ENCODE data around the gene MTHFD1L. TPM values are rescaled to one million over a fixed set of nuclear protein-coding genes. Genes with fewer than 3 reads are reported as not detected.

The MTHFD1L gene
- total and polyA plus RNA-seq, 2 of the 8 experiments (the other 6 are each of a cell fraction or from before 2014, with no cell fraction given): 29.2 to 105 TPM

DNA sequence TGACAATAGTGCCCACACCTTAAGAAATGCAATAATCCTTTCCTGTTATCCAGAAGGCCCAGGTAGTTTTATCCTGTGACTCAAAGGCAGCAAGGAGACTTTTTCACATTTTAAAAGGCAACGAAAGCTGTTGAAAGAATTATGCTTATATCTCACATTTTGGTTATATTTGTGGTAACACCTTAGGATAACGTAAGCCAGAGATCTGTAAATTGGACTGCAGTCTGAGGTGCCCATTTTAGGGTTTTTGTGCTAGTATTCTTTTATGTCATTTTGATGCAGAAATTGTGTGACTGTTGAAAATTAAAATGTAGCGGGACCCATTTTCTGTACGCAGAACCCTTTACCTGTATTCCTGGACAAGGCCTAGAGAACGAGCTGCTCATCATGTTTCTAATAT, 24.3 kb upstream of the MTHFD1L start:
- no peak overlapping the region for H3K4me3 ChIP-seq (ENCODE audit: extremely low read depth in 1 of 4, insufficient read depth in 2 of 4, low read depth in 3 of 4, low read length in 4 of 4)
- POLR2A ChIA-PET (ENCODE audit: partially characterized antibody): interaction anchor here (1.0 kb wide), 1 partner anchor 25 kb away, joined by 3 read pairs; no protein-coding TSS in a partner anchor

More for the DNA sequence above, 24.3 kb upstream of the MTHFD1L start:
- no peak overlapping the region for H4K91ac ChIP-seq (replicated peaks; ENCODE audit: insufficient read length, low read length)
- no peaks in the 10 kb centered on the region for H3K23me2 ChIP-seq (ENCODE audit: low read depth, low read length)
- no peak overlapping the region for H3K4me2 ChIP-seq (ENCODE audit: insufficient read depth in 1 of 2, low read depth in 2 of 2, low read length in 2 of 2)
- no peak overlapping the region for H4K5ac ChIP-seq (ENCODE audit: insufficient read length, low read depth, low read length)
- no peaks in the 10 kb centered on the region for H3K27me3 ChIP-seq (replicated peaks in 1 of 4; ENCODE audit: control insufficient read depth in 3 of 4, extremely low read depth in 1 of 4, insufficient read depth in 3 of 4, low read length in 3 of 4)
- DNase-seq (ENCODE audit: low read depth in 1 of 2, low spot score in 2 of 2): no peak
- H3K79me2 ChIP-seq (ENCODE audit: control insufficient read depth in 1 of 2, insufficient read depth in 2 of 2, low read length in 2 of 2): no peaks in the 10 kb centered on the region
- no peaks in the 10 kb centered on the region for H4K20me1 ChIP-seq (replicated peaks in 1 of 2; ENCODE audit: control insufficient read depth in 1 of 2, insufficient read depth in 2 of 2, low read length in 2 of 2)
- H3K9me3 ChIP-seq (ENCODE audit: insufficient read depth in 2 of 2, low read depth in 1 of 2, low read length in 1 of 2): no peaks in the 10 kb centered on the region
- no peak overlapping the region for H3K23ac ChIP-seq (ENCODE audit: insufficient read length)
- no peak overlapping the region for H2BK120ac ChIP-seq (replicated peaks; ENCODE audit: low read depth, low read length)
- H2AK5ac ChIP-seq (ENCODE audit: low read depth, low read length): no peak overlapping the region
- no peaks in the 10 kb centered on the region for H3K79me1 ChIP-seq (ENCODE audit: low read depth, low read length)
- CTCF ChIA-PET (ENCODE audit: partially characterized antibody): interaction anchor here (0.9 to 1.1 kb wide), 2 partner anchors 11 to 62 kb away, joined by 3 read pairs; no protein-coding TSS in a partner anchor
- H2BK12ac ChIP-seq (ENCODE audit: low read depth, low read length): no peak overlapping the region
- no peak overlapping the region for H3K27ac ChIP-seq (ENCODE audit: low read depth, low read length)
- no peak overlapping the region for H3K18ac ChIP-seq (ENCODE audit: extremely low read depth, low read length)
- no peak overlapping the region for H2AFZ ChIP-seq (ENCODE audit: low read length)
- no peak overlapping the region for H2BK15ac ChIP-seq (ENCODE audit: low read length)
- 89% methylated on average over 5 of the region's 5 CpGs; no CpG with 5 or more reads in 1 of the 2 experiments for WGBS, 2 experiments (ENCODE audit: extremely low coverage in 1 of 2, insufficient coverage in 1 of 2, insufficient read length in 1 of 2, insufficient replicate concordance in 2 of 2, low coverage in 1 of 2, low lambda C conversion rate in 2 of 2, missing lambda C conversion rate in 1 of 2)
- no peak overlapping the region for H3K9ac ChIP-seq (replicated peaks in 1 of 4; ENCODE audit: extremely low read depth in 1 of 4, low read depth in 3 of 4, low read length in 3 of 4)
- H3K4ac ChIP-seq (replicated peaks; ENCODE audit: insufficient read length, low read depth, low read length): no peak overlapping the region
- H2BK20ac ChIP-seq (ENCODE audit: low read length): no peak overlapping the region
- no peak overlapping the region for H4K8ac ChIP-seq (ENCODE audit: extremely low read depth, insufficient read depth, low read length)
- FAIRE-seq: no peak
- no peak overlapping the region for H3K14ac ChIP-seq (ENCODE audit: insufficient read length)
- H2BK5ac ChIP-seq (ENCODE audit: low read depth, low read length): no peak overlapping the region
- H3K36me3 ChIP-seq (ENCODE audit: control insufficient read depth in 2 of 4, insufficient read depth in 4 of 4, low read length in 3 of 4): no peaks in the 10 kb centered on the region
- TF ChIP-seq MAX (IDR thresholded peaks at IDR 0.05) (no peak), EGR1 (IDR thresholded peaks at IDR 0.05; ENCODE audit: borderline replicate concordance, low read depth, low read length) (no peak), BACH1 (IDR thresholded peaks at IDR 0.05; ENCODE audit: low read length) (no peak), CHD2 (IDR thresholded peaks at IDR 0.05; ENCODE audit: low read length) (no peak), EP300 (IDR thresholded peaks at IDR 0.05; ENCODE audit: borderline replicate concordance in 1 of 2, low read depth in 2 of 2, low read length in 2 of 2) (no peak), TEAD4 (IDR thresholded peaks at IDR 0.05; ENCODE audit: low read depth, low read length) (no peak), BCL11A (IDR thresholded peaks at IDR 0.05; ENCODE audit: low read depth in 2 of 2, low read length in 2 of 2) (no peak), ATF2 (IDR thresholded peaks at IDR 0.05; ENCODE audit: low read length) (no peak)
- H3K4me1 ChIP-seq (replicated peaks in 1 of 4; ENCODE audit: control insufficient read depth in 3 of 4, insufficient read depth in 4 of 4, low read length in 3 of 4): no peaks in the 10 kb centered on the region
- H3K56ac ChIP-seq (replicated peaks; ENCODE audit: insufficient read length, low read depth, low read length): no peak overlapping the region

All from H1 (cell line).